SU-DHL-6 (cell line): ENCODE results near the gene SORBS2.
"Not testable (repeated sequence)": the region's sequence is repeated elsewhere in the genome, so short reads cannot be mapped to it uniquely, and the experiment has no call there.

Experiments used
- H2AFZ ChIP-seq: fragments of 200-600 bp; sonication (generic); 2 replicates; pipeline ENCODE4 v1.6.1; 2014; ENCODE audit warnings: low read depth, mild to moderate bottlenecking, moderate library complexity, mixed read lengths, antibody characterized with exemption, low read length; ENCODE audit not compliant: severe bottlenecking
- H3F3A ChIP-seq: fragments of 200-600 bp; shearing (Covaris generic); 2 replicates; pipeline ENCODE4 v1.6.0; 2016; ENCODE audit warnings: antibody characterized with exemption, mild to moderate bottlenecking; ENCODE audit not compliant: insufficient read depth
- H3K27ac ChIP-seq: fragments of 200-600 bp; sonication (generic); 2 replicates; pipeline ENCODE4 v1.5.1; 2016; ENCODE audit warnings: low read depth, mild to moderate bottlenecking, low read length, moderate library complexity, mixed read lengths
- H3K27me3 ChIP-seq: fragments of 200-600 bp; sonication (generic), shearing (Covaris generic); 2 replicates; pipeline ENCODE4 v1.6.0; 2014; ENCODE audit warnings: mild to moderate bottlenecking, low read length
- H3K36me3 ChIP-seq: fragments of 200-600 bp; sonication (generic); 2 replicates; pipeline ENCODE4 v1.6.1; 2014; ENCODE audit warnings: mild to moderate bottlenecking, low read length, mixed read lengths
- H3K4me2 ChIP-seq: fragments of 300-600, 200-600 bp; shearing (Covaris generic), sonication (generic); 2 replicates; pipeline ENCODE4 v1.6.0; 2014; ENCODE audit warnings: low read length, low read depth, mild to moderate bottlenecking; ENCODE audit not compliant: poor library complexity, severe bottlenecking
- H3K4me3 ChIP-seq: fragments of 200-600 bp; sonication (generic); 2 replicates; pipeline ENCODE4 v1.5.1; 2014; ENCODE audit warnings: antibody characterized with exemption, low read length, mild to moderate bottlenecking, mixed read lengths; ENCODE audit not compliant: insufficient read depth, poor library complexity, severe bottlenecking
- H3K79me2 ChIP-seq: fragments of 200-600 bp; sonication (generic); 2 replicates; pipeline ENCODE4 v1.6.1; 2014; ENCODE audit warnings: mild to moderate bottlenecking, low read length, moderate library complexity; ENCODE audit not compliant: insufficient read depth
- H3K9ac ChIP-seq: fragments of 200-600 bp; sonication (generic); 2 replicates; pipeline ENCODE4 v1.7.0; 2014; ENCODE audit warnings: mild to moderate bottlenecking, low read length
- H3K9me2 ChIP-seq: fragments of 200-600 bp; sonication (generic); replicated peaks from 2 replicates; pipeline ENCODE4 v1.6.1; 2014; ENCODE audit warnings: low read length; ENCODE audit not compliant: insufficient read depth
- H3K9me3 ChIP-seq: fragments of 200-600 bp; sonication (generic); 2 replicates; pipeline ENCODE4 v1.6.1; 2014; ENCODE audit warnings: low read length, mixed read lengths; ENCODE audit not compliant: insufficient read depth
- H4K20me1 ChIP-seq: fragments of 200-600 bp; sonication (generic); 2 replicates; pipeline ENCODE4 v1.6.1; 2014; ENCODE audit warnings: low read depth, mild to moderate bottlenecking, antibody characterized with exemption, low read length, moderate library complexity, mixed read lengths
- CTCF ChIP-seq: fragments of 200-600 bp; sonication (generic); IDR thresholded peaks from one replicate; pipeline ENCODE4 v1.5.1; 2017; ENCODE audit warnings: antibody characterized with exemption, mild to moderate bottlenecking, low read length, moderate library complexity; ENCODE audit not compliant: insufficient read depth, poor library complexity, severe bottlenecking
- EZH2phosphoT487 ChIP-seq: fragments of 200-600 bp; sonication (generic), shearing (Covaris generic); conservative IDR thresholded peaks from 2 replicates; pipeline ENCODE4 v1.6.1; 2018; ENCODE audit warnings: mild to moderate bottlenecking, antibody characterized with exemption, low read length, moderate library complexity, mixed read lengths

The SORBS2 gene

GRCh38 chr4:185811509-185812364 is at the start of gene SORBS2:
SORBS2 (minus strand) TSS chr4:185812194; CDS start chr4:185690571, 121,623 bp downstream.
- H3K36me3 ChIP-seq, result no peaks in the 10 kb centered on the region
- no peaks in the 10 kb centered on the region for H3K27me3 ChIP-seq
- peak within 1 kb of the TSS; percentile 59 for H3K9ac ChIP-seq
- TF ChIP-seq EZH2phosphoT487 (no peak), CTCF (no peak)
- H3K4me3 ChIP-seq, result peak within 1 kb of the TSS; percentile 55
- H3F3A ChIP-seq, result peaks cover 13% of the 10 kb centered on the region
- no peaks in the 10 kb centered on the region for H3K9me3 ChIP-seq
- H3K79me2 ChIP-seq, result no peaks in the 10 kb centered on the region
- peak within 1 kb of the TSS; percentile 54 for H2AFZ ChIP-seq
- peak within 1 kb of the TSS; percentile 98 for H3K4me2 ChIP-seq
- H3K27ac ChIP-seq, result peak within 1 kb of the TSS; percentile 79
- no peaks in the 10 kb centered on the region for H4K20me1 ChIP-seq
- no peaks in the 10 kb centered on the region for H3K9me2 ChIP-seq

GRCh38 chr4:185859111-185859510 is 47.1 kb upstream of the SORBS2 start:
- no peak overlapping the region for H3K9ac ChIP-seq
- TF ChIP-seq CTCF (no peak), EZH2phosphoT487 (no peak)
- H3K27me3 ChIP-seq, result no peaks in the 10 kb centered on the region
- no peaks in the 10 kb centered on the region for H4K20me1 ChIP-seq
- no peak overlapping the region for H3K27ac ChIP-seq
- H3F3A ChIP-seq, result no peaks in the 10 kb centered on the region
- H3K9me2 ChIP-seq, result no peaks in the 10 kb centered on the region
- no peaks in the 10 kb centered on the region for H3K79me2 ChIP-seq
- H3K4me2 ChIP-seq, result no peak overlapping the region
- H2AFZ ChIP-seq, result no peak overlapping the region
- H3K36me3 ChIP-seq, result no peaks in the 10 kb centered on the region
- no peak overlapping the region for H3K4me3 ChIP-seq
- H3K9me3 ChIP-seq, result no peaks in the 10 kb centered on the region

GRCh38 chr4:185857561-185857960 is 45.6 kb upstream of the SORBS2 start:
- not testable (repeated sequence) for H4K20me1 ChIP-seq, H3K4me2 ChIP-seq, H3K79me2 ChIP-seq, H3K9ac ChIP-seq, H3F3A ChIP-seq, H3K27me3 ChIP-seq, H3K9me2 ChIP-seq, H3K36me3 ChIP-seq, H3K4me3 ChIP-seq, H3K9me3 ChIP-seq, H3K27ac ChIP-seq, H2AFZ ChIP-seq

GRCh38 chr4:185853841-185854240 is 41.8 kb upstream of the SORBS2 start:
- Histone ChIP-seq H3K36me3 (no peaks in the 10 kb centered on the region), H3K4me3 (no peak overlapping the region), H3K27ac (no peak overlapping the region), H3K9ac (no peak overlapping the region), H3K9me3 (no peaks in the 10 kb centered on the region), H2AFZ (no peak overlapping the region), H4K20me1 (no peaks in the 10 kb centered on the region), H3K4me2 (no peak overlapping the region), H3K79me2 (no peaks in the 10 kb centered on the region), H3K27me3 (no peaks in the 10 kb centered on the region), H3F3A (no peaks in the 10 kb centered on the region), H3K9me2 (no peaks in the 10 kb centered on the region)
- TF ChIP-seq EZH2phosphoT487 (no peak), CTCF (no peak)
